HT1080 (cell line): ENCODE results near the gene TEAD2. TPM values are rescaled to one million over a fixed set of nuclear protein-coding genes. Genes with fewer than 3 reads are reported as not detected.

Experiments used
- DNase-seq: peaks from one replicate; pipeline ENCODE4 v3.0.0-alpha.2; 2015; ENCODE audit warnings: low read depth
- total RNA-seq: library from RNA; depleted of rRNA; stranded (reverse); fragments of >200 nt; shearing (Covaris generic); gene quantifications from 2 replicates; pipeline ENCODE4 v1.2.3, GENCODE V29; 2014

TEAD2 gene
- total RNA-seq, 1 experiment from 2014 or later = 7.6 TPM

- DNase-seq = no peak
These were observed 13.7 kb downstream of the TEAD2 start for GRCh38 chr19:49348305-49349189.

GRCh38 chr19:49347835-49348234, 14.4 kb downstream of the TEAD2 start:
- peak; percentile 71 for DNase-seq

DNA sequence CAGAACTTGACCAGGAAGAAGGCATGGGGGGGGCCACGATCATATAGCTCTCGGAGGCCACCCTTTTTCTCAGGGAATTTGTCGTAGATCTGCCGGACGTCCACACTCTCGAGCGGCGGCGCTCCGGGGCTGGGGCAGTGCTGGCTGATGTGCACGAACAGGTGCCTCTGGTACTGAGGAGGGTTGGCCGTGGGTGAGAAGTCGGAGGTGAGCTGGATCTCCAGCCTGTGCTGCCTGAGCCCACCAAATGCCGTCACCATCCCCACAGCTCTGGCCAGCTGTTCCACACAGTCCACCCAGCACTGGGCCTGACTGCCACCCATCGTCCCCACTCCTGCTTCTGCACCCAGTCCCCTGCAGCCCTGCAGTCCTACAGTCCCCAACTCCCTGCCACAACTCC, 15.0 kb downstream of the TEAD2 start:
- no peak for DNase-seq

DNA sequence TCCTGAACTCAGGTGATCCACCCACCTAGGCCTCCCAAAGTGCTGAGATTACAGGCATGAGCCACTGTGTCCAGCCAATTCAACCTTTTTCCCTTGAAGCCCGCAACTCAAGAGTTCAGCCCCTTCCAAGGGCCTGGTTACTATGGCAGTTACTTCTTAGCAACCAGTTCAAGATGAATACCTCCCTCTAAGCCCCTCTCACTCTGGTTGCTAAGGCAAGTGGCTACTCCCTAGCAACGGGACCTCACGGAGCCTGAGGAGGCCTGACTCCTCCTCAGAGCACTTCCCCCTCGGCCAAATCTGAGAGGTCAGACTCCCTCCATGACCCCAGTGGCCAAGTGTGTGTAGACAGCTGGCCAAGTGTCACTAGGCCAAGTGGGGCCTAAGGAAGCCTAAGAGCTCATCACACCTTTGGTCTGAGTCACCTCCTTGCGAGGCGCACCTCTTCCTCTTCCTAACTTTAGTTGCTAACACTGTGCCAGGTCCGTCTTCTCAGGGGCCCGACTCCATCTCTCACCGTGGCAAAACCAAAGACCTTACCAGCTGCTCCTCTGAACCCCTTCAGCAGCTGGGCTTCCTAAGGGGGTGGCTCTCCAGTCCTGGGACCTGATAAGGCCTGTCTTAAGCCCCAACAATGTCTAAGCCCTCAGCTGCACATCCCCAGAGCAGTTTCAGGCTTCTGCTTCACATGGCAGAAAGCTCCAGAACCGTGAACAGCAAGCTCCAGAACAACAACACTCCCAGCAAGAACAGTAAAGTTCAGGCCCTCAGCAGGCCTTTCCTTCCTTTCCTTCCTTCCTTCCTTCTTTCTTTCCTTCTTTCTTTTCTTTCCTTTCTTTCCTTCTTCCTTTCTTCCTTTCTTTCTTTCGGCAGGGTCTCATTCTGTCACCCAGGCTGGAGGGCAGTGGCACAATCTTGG, 17.5 kb downstream of the TEAD2 start:
- no peak for DNase-seq

DNA sequence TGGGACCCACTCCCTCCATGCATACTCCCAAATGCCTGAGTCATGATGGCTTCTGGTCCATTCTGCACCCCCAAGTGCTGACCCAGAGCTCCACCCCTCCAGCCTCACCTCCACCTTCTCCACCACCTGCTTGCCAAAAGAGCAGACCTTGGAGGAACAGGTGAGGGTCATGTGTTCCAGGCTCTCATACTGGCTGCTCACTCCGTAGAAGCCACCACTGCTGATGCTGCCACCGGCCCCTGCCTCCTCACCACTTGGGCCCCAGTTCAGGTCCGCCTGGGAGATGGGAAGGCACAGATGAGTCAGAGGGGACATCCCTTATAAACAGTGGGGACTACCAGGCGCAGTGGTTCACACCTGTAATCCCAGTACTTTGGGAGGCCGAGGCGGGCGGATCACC, 19.1 kb downstream of the TEAD2 start:
- DNase-seq = no peak

- no peak for DNase-seq
These were observed 19.9 kb downstream of the TEAD2 start for GRCh38 chr19:49342291-49342721.

DNA sequence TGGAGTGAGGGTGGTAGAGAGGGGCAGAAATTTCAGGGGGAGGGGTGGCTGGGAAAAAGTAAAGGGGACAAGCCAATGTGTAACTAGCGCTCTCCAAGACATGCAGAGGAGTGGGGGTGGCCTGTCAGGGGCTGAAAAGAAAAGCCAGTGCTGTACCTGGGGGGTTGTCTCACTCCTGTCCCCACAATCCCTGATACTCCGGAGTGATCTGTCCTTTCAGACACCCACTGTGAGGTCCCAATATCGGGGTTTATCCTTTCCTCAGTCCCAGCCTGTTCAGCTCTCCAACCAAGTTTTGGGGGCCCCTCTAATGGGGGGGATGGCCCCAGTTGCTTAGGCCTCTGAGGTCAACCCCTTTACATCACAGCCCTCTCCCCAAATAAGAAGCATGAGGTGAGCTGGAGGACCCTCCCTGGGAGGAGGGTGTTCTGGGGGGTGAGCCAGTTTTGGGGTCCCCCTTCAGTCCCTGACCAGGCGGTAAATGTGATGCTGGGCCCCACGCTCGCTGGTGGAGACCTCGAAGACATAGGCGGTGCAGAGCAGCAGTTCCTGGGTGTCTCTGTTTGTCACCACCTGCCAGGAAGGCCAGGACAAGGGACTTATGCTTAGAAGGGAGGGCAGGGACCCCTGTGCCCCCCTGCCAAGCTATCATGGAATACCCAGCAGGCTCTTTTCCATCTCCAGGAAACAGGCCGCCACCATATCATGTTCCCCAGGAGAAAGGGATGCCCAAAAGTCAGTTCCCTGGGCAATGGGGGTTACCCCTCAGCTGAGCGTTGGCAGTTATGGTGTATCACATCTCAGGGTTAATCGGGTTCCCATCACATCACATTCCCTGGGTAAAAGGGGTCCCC, 21.1 kb downstream of the TEAD2 start:
- DNase-seq = no peak

DNA sequence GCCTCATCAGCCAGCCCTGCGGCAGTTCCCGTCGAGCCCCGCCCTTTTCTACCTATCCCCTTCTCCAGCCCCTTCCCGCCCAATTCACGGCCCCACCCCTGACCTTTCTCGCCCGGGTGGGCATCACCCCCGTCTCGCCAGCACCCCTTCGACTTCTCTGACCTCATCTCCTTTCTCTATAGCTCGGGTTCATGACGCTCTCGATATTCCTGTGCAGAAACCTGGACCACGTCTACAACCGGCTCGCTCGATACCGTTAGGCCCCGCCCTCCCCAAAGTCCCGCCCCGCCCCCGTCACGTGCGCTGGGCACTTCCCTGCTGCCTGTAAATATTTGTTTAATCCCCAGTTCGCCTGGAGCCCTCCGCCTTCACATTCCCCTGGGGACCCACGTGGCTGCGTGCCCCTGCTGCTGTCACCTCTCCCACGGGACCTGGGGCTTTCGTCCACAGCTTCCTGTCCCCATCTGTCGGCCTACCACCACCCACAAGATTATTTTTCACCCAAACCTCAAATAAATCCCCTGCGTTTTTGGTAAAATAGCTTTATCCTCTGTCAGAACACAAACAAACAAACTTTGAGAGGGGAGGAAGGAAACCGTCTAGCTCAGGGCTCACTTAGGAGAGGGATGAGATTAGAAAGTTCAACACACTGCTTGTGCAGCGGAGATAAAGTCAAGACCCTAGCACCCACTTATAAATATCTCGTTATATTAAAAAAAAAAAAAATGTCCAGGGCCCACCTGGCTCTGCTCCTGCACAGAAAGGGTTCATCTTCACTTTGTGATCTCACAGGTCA, 21.9 kb downstream of the TEAD2 start:
- DNase-seq = no peak

GRCh38 chr19:49339301-49340068, 22.7 kb downstream of the TEAD2 start:
- DNase-seq = no peak

DNA sequence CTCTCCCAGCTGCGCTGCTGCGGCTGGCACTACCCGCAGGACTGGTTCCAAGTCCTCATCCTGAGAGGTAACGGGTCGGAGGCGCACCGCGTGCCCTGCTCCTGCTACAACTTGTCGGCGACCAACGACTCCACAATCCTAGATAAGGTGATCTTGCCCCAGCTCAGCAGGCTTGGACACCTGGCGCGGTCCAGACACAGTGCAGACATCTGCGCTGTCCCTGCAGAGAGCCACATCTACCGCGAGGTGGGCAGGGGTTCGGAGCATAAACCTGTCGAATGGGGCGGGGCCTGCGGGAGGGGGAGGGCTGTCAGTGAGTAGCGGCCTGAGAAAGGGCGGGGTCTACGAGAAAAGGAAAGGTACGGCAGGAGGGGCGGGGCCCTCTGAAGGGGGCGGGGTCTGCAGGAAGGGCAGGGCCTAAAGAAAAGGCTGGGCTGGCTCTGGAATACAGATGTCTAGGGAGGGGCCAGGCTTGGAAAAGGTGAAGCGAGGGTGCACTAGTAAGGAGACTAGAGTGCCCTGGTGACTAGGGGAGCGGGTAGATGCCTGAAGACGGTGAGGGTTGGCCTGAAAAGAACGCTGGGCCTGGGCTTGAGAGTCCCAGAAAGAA, 23.4 kb downstream of the TEAD2 start:
- no peak for DNase-seq

- DNase-seq = no peak
These were observed 24.1 kb downstream of the TEAD2 start for GRCh38 chr19:49338023-49338677.

GRCh38 chr19:49337267-49338022, 24.8 kb downstream of the TEAD2 start:
- no peak for DNase-seq

- DNase-seq = no peak
These were observed 25.5 kb downstream of the TEAD2 start for GRCh38 chr19:49336482-49337266.

DNA sequence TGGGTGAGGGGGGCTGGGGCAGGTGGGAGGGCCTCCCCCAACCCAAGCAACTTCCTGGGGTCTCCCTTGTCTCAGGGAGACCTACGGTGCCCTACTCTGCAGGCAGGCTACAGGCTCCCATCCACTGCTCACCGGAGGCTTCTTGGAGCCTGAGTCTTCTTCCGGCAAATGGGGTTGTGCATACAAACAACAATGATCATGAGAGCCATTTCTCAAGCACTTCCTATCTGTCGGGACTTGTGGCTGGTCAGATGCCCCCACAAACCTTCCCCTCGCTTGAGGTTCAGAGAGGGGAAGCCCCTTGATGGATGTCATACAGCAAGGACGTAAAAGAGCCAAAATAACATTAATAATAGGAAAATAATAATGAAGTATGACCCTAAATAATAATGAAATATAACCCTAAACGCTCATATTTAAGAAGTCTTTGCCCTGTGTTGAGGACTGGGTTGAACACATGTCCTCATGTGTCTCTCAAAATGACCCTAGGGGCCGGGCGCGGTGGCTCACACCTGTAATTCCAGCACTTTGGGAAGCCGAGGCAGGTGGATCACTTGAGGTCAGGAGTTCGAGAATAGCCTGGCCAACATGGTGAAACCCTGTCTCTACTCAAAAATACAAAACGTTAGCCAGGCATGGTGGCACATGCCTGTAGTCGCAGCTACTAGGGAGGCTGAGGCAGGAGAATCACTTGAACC, 26.3 kb downstream of the TEAD2 start:
- DNase-seq = no peak

GRCh38 chr19:49335071-49335783, 27.0 kb downstream of the TEAD2 start, which contains the start of gene CD37:
TSS of gene CD37 (plus strand) at chr19:49335406. CDS start at chr19:49335541, 135 bp downstream.
- DNase-seq = no peak
